Lower leg skin (tissue), 4 donors: ENCODE results near the gene APOL6. TPM values are rescaled to one million over a fixed set of nuclear protein-coding genes. Genes with fewer than 3 reads are reported as not detected.

ENCODE experiments used
- DNase-seq, 2 donors: peaks; one replicate each; pipeline ENCODE4 v3.0.0-alpha.2; 2019; ENCODE audit warnings: low spot score in 2 of 2
- H3K4me3 ChIP-seq: fragments of 200-600 bp; sonication (generic); 2 replicates; pipeline ENCODE4 v1.5.1; 2017; ENCODE audit warnings: mild to moderate bottlenecking, low read depth; ENCODE audit not compliant: poor library complexity, severe bottlenecking
- CTCF ChIP-seq, 3 donors: fragments of 450-650 bp; IDR thresholded peaks; one replicate each; pipeline ENCODE4 v1.5.1; 2016; ENCODE audit warnings: antibody characterized with exemption in 3 of 3, mild to moderate bottlenecking in 3 of 3, moderate library complexity in 2 of 3
- POLR2A ChIP-seq, 2 donors: fragments of 450-650 bp; IDR thresholded peaks; one replicate each; pipeline ENCODE4 v1.6.1; 2016 to 2017; ENCODE audit warnings: antibody characterized with exemption in 2 of 2, mild to moderate bottlenecking in 1 of 2, moderate library complexity in 1 of 2
- WGBS, 2 donors: methylation state at CpG; one replicate each; pipeline ENCODE4 v1.1.5; 2018; 5-methylcytosine and 5-hydroxymethylcytosine counted together
- intact Hi-C: fragments of 100-400 bp; cut with DNase I; formaldehyde crosslinking; loops from one replicate; pipeline ENCODE4 v1.15.0; 2023; ENCODE audit warnings: low total_unique reads
- total RNA-seq, 4 donors: library from RNA; depleted of rRNA; stranded (reverse); fragments of >200 nt; gene quantifications; one replicate each; pipeline ENCODE4 v1.1.0, GENCODE V29; 2016

APOL6 gene
- total RNA-seq, 4 donors from 2014 or later = 3.0 to 3.9 (median 3.8) TPM

GRCh38 chr22:35612903-35613302 is 35.3 kb upstream of the APOL6 start:
- intact Hi-C loops = no loop called here

GRCh38 chr22:35614404-35614803 is 33.8 kb upstream of the APOL6 start:
- DNase-seq = no peak
- intact Hi-C loops = no loop called here
- 96 to 99% methylated on average over 2 of the region's 2 CpGs for WGBS, 2 donors
- no peak overlapping the region for H3K4me3 ChIP-seq
- TF ChIP-seq POLR2A (IDR thresholded peaks at IDR 0.05) (no peak), CTCF (IDR thresholded peaks at IDR 0.05) (no peak)

More at GRCh38 chr22:35612903-35613302, 35.3 kb upstream of the APOL6 start:
- DNase-seq = no peak
- TF ChIP-seq POLR2A (IDR thresholded peaks at IDR 0.05) (no peak), CTCF (IDR thresholded peaks at IDR 0.05) (no peak)
- WGBS, 2 donors = 89 to 90% methylated on average over 12 of the region's 12 CpGs
- H3K4me3 ChIP-seq = no peak overlapping the region

GRCh38 chr22:35615156-35615555 is 33.1 kb upstream of the APOL6 start:
- WGBS, 2 donors = 45 to 54% methylated on average over 6 of the region's 6 CpGs
- DNase-seq = no peak
- TF ChIP-seq CTCF (IDR thresholded peaks at IDR 0.05) = no peak
- no peak for TF ChIP-seq POLR2A (IDR thresholded peaks at IDR 0.05)
- H3K4me3 ChIP-seq = no peak overlapping the region
- intact Hi-C loops = no loop called here

GRCh38 chr22:35616043-35616442 is 32.2 kb upstream of the APOL6 start:
- H3K4me3 ChIP-seq = no peak overlapping the region
- WGBS, 2 donors = 71 to 76% methylated on average over 7 of the region's 7 CpGs
- DNase-seq = no peak
- intact Hi-C loops = no loop called here
- TF ChIP-seq POLR2A (IDR thresholded peaks at IDR 0.05) = no peak
- no peak for TF ChIP-seq CTCF (IDR thresholded peaks at IDR 0.05)

GRCh38 chr22:35617137-35617755 is 31.0 kb upstream of the APOL6 start, which contains the start of gene MB:
MB (minus strand) TSS chr22:35617329; CDS start chr22:35617257, 72 bp downstream.
- no peak for DNase-seq
- 81 to 87% methylated on average over 16 of the region's 16 CpGs for WGBS, 2 donors
- H3K4me3 ChIP-seq = no peak within 1 kb of the TSS
- TF ChIP-seq CTCF (IDR thresholded peaks at IDR 0.05) = no peak
- no peak for TF ChIP-seq POLR2A (IDR thresholded peaks at IDR 0.05)
- intact Hi-C loops = no loop called here
